GM19023 (cell line): ENCODE results near the gene ADCY2.

Source experiments
- ATAC-seq: cut with Tn5 transposase; IDR thresholded peaks from one replicate; pipeline ENCODE4 v1.9.1; 2021; ENCODE audit warnings: mild to moderate bottlenecking, moderate library complexity; ENCODE audit not compliant: unreplicated experiment

The ADCY2 gene

GRCh38 chr5:7653046-7653445 lies 257.1 kb downstream of the ADCY2 start:
- no peak for ATAC-seq

GRCh38 chr5:7657153-7657552 lies 261.2 kb downstream of the ADCY2 start:
- ATAC-seq = no peak

- no peak for ATAC-seq
Observed at GRCh38 chr5:7659420-7659819, 263.5 kb downstream of the ADCY2 start.

- no peak for ATAC-seq
Observed at GRCh38 chr5:7662289-7662688, 266.4 kb downstream of the ADCY2 start.

GRCh38 chr5:7663808-7664207 lies 267.9 kb downstream of the ADCY2 start:
- no peak for ATAC-seq

- ATAC-seq = no peak
Observed at GRCh38 chr5:7664208-7664607, 268.3 kb downstream of the ADCY2 start.

GRCh38 chr5:7667216-7667767 lies 271.4 kb downstream of the ADCY2 start:
- ATAC-seq = no peak

- ATAC-seq = no peak
Observed at GRCh38 chr5:7668161-7668560, 272.2 kb downstream of the ADCY2 start.

GRCh38 chr5:7668627-7669026 lies 272.7 kb downstream of the ADCY2 start:
- ATAC-seq = no peak

GRCh38 chr5:7671381-7671993 lies 275.5 kb downstream of the ADCY2 start:
- no peak for ATAC-seq

- ATAC-seq = no peak
Observed at GRCh38 chr5:7673658-7674057, 277.7 kb downstream of the ADCY2 start.

GRCh38 chr5:7676455-7676854 lies 280.5 kb downstream of the ADCY2 start:
- ATAC-seq = no peak

- no peak for ATAC-seq
Observed at GRCh38 chr5:7678030-7678429, 282.1 kb downstream of the ADCY2 start.

- no peak for ATAC-seq
Observed at GRCh38 chr5:7679663-7680062, 283.7 kb downstream of the ADCY2 start.

- no peak for ATAC-seq
Observed at GRCh38 chr5:7680260-7680659, 284.3 kb downstream of the ADCY2 start.

- no peak for ATAC-seq
Observed at GRCh38 chr5:7682379-7682778, 286.4 kb downstream of the ADCY2 start.

GRCh38 chr5:7683753-7684152 lies 287.8 kb downstream of the ADCY2 start:
- no peak for ATAC-seq

- ATAC-seq = no peak
Observed at GRCh38 chr5:7684826-7685225, 288.9 kb downstream of the ADCY2 start.

- no peak for ATAC-seq
Observed at GRCh38 chr5:7686794-7687193, 290.9 kb downstream of the ADCY2 start.

GRCh38 chr5:7690557-7690956 lies 294.6 kb downstream of the ADCY2 start:
- no peak for ATAC-seq

GRCh38 chr5:7705261-7705660 lies 309.3 kb downstream of the ADCY2 start:
- ATAC-seq = no peak

GRCh38 chr5:7705736-7706135 lies 309.8 kb downstream of the ADCY2 start:
- ATAC-seq = no peak

GRCh38 chr5:7706256-7706655 lies 310.3 kb downstream of the ADCY2 start:
- no peak for ATAC-seq
